Lower leg skin (tissue), 3 donors: ENCODE measurements around the gene PTCH1.

Experiments
- POLR2A ChIP-seq, 2 donors: fragments of 450-650 bp; IDR thresholded peaks; one replicate each; pipeline ENCODE4 v1.6.1; 2016 to 2017; ENCODE audit warnings: antibody characterized with exemption in 2 of 2, mild to moderate bottlenecking in 1 of 2, moderate library complexity in 1 of 2
- TF ChIP-seq, protein P1 (sequence below), 3 donors: fragments of 450-650 bp; IDR thresholded peaks; one replicate each; pipeline ENCODE4 v1.5.1; 2016; ENCODE audit warnings: antibody characterized with exemption in 3 of 3, mild to moderate bottlenecking in 3 of 3, moderate library complexity in 2 of 3

DNA sequence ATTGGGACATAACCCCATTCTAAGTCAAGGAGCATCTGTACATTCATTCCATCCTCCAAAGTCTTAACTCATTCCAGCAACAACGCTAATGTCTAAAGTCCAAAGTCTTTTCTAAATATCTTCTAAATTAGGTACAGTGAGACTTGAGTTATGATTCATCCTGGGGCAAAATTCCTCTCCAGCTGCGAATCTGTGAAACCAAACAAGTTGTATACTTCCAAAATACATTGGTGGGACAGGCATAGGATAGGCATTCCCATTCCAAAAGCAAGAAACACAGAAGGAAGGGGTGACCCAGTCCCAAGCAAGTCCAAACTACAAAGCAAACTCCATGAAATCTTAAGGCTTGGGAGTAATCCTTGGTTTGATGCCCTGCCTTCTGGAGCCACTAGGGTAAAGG, 101.6 kb downstream of the PTCH1 start:
- TF ChIP-seq, protein P1, sequence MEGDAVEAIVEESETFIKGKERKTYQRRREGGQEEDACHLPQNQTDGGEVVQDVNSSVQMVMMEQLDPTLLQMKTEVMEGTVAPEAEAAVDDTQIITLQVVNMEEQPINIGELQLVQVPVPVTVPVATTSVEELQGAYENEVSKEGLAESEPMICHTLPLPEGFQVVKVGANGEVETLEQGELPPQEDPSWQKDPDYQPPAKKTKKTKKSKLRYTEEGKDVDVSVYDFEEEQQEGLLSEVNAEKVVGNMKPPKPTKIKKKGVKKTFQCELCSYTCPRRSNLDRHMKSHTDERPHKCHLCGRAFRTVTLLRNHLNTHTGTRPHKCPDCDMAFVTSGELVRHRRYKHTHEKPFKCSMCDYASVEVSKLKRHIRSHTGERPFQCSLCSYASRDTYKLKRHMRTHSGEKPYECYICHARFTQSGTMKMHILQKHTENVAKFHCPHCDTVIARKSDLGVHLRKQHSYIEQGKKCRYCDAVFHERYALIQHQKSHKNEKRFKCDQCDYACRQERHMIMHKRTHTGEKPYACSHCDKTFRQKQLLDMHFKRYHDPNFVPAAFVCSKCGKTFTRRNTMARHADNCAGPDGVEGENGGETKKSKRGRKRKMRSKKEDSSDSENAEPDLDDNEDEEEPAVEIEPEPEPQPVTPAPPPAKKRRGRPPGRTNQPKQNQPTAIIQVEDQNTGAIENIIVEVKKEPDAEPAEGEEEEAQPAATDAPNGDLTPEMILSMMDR (IDR thresholded peaks at IDR 0.05): no peak
- no peak for TF ChIP-seq POLR2A (IDR thresholded peaks at IDR 0.05)
